ENCODE data around the gene RAB9A. TPM values are rescaled to one million over a fixed set of nuclear protein-coding genes. Genes with fewer than 3 reads are reported as not detected.

The RAB9A gene
- total RNA-seq, 1 experiment from 2014 or later, result 15.3 TPM

GRCh38 chrX:13748486-13748885 lies 59.6 kb downstream of the RAB9A start:
- Histone ChIP-seq H3K36me3 (ENCODE audit: control insufficient read depth, insufficient read depth, low read length) (no peaks in the 10 kb centered on the region; the same call in 1 of the 2 replicates), H3K27me3 (ENCODE audit: control insufficient read depth, insufficient read depth, low read length) (no peaks in the 10 kb centered on the region), H3K4me1 (ENCODE audit: control insufficient read depth, insufficient read depth, low read length) (no peaks in the 10 kb centered on the region), H3K9me3 (ENCODE audit: control insufficient read depth, insufficient read depth, low read depth, low read length) (no peaks in the 10 kb centered on the region), H3K4me3 (ENCODE audit: low read depth in 2 of 2, low read length in 2 of 2) (no peak overlapping the region), H3K27ac (ENCODE audit: low read length) (no peak overlapping the region)
- ATAC-seq, result no peak
- intact Hi-C loops (cut with micrococcal nuclease; ENCODE audit: unreplicated experiment) (loop anchor here (5.0 kb wide), 1 partner anchor 91 kb away; no protein-coding TSS in a partner anchor), in situ Hi-C loops (cut with HindIII; ENCODE audit: low pct_unique_long_range_greater_than_20kb, low sequenced_read_pairs) (no loop called here)
- ChIA-PET CTCF (no interaction called here), POLR2A (no interaction called here)
- DNase-seq (ENCODE audit: low read depth, low spot score), result no peak
- TF ChIP-seq CTCF (IDR thresholded peaks at IDR 0.05) (no peak), SIN3A (IDR thresholded peaks at IDR 0.05; ENCODE audit: borderline replicate concordance, insufficient read depth, low read depth, low read length) (no peak)
- no TSS peak for BruUV-seq (replicated peaks)

GRCh38 chrX:13750204-13750603 lies 61.3 kb downstream of the RAB9A start:
- intact Hi-C loops (cut with micrococcal nuclease; ENCODE audit: unreplicated experiment) (loop anchor here (5.0 kb wide), 1 partner anchor 282 kb away; no protein-coding TSS in a partner anchor), in situ Hi-C loops (cut with HindIII; ENCODE audit: low pct_unique_long_range_greater_than_20kb, low sequenced_read_pairs) (no loop called here)
- no TSS peak for BruUV-seq (replicated peaks)
- POLR2A ChIA-PET, result no interaction called here
- no peak overlapping the region for H3K27ac ChIP-seq (ENCODE audit: low read length)
- no peak overlapping the region for H3K4me3 ChIP-seq (ENCODE audit: low read depth in 2 of 2, low read length in 2 of 2)
- no peaks in the 10 kb centered on the region; the same call in 1 of the 2 replicates for H3K36me3 ChIP-seq (ENCODE audit: control insufficient read depth, insufficient read depth, low read length)
- no peaks in the 10 kb centered on the region for H3K4me1 ChIP-seq (ENCODE audit: control insufficient read depth, insufficient read depth, low read length)
- CTCF ChIA-PET, result interaction anchor here (0.7 kb wide), 1 partner anchor 302 kb away, joined by 5 read pairs; no protein-coding TSS in a partner anchor
- no peak for DNase-seq (ENCODE audit: low read depth, low spot score)
- H3K27me3 ChIP-seq (ENCODE audit: control insufficient read depth, insufficient read depth, low read length), result no peaks in the 10 kb centered on the region
- no peaks in the 10 kb centered on the region for H3K9me3 ChIP-seq (ENCODE audit: control insufficient read depth, insufficient read depth, low read depth, low read length)
- peak; percentile 58; the same call in 1 of the 2 replicates for ATAC-seq
- no peak for TF ChIP-seq TCF7L2 (IDR thresholded peaks at IDR 0.05; ENCODE audit: low read depth, low read length)
- peak; percentile 63 for TF ChIP-seq CTCF (IDR thresholded peaks at IDR 0.05)

GRCh38 chrX:13750812-13751211 lies 61.9 kb downstream of the RAB9A start:
- BruUV-seq (replicated peaks), result no TSS peak
- ChIA-PET POLR2A (no interaction called here), CTCF (no interaction called here)
- in situ Hi-C loops (cut with HindIII; ENCODE audit: low pct_unique_long_range_greater_than_20kb, low sequenced_read_pairs), result no loop called here
- Histone ChIP-seq H3K4me1 (ENCODE audit: control insufficient read depth, insufficient read depth, low read length) (no peaks in the 10 kb centered on the region), H3K36me3 (ENCODE audit: control insufficient read depth, insufficient read depth, low read length) (no peaks in the 10 kb centered on the region; the same call in 1 of the 2 replicates), H3K27ac (ENCODE audit: low read length) (no peak overlapping the region), H3K4me3 (ENCODE audit: low read depth in 2 of 2, low read length in 2 of 2) (no peak overlapping the region), H3K9me3 (ENCODE audit: control insufficient read depth, insufficient read depth, low read depth, low read length) (no peaks in the 10 kb centered on the region), H3K27me3 (ENCODE audit: control insufficient read depth, insufficient read depth, low read length) (no peaks in the 10 kb centered on the region)
- DNase-seq (ENCODE audit: low read depth, low spot score) (no peak), ATAC-seq (no peak)
- intact Hi-C loops (cut with micrococcal nuclease; ENCODE audit: unreplicated experiment), result loop anchor here (5.0 kb wide), 1 partner anchor 281 kb away; no protein-coding TSS in a partner anchor
- no peak for TF ChIP-seq POLR2AphosphoS5 (IDR thresholded peaks at IDR 0.05; ENCODE audit: low read depth, low read length)

DNA sequence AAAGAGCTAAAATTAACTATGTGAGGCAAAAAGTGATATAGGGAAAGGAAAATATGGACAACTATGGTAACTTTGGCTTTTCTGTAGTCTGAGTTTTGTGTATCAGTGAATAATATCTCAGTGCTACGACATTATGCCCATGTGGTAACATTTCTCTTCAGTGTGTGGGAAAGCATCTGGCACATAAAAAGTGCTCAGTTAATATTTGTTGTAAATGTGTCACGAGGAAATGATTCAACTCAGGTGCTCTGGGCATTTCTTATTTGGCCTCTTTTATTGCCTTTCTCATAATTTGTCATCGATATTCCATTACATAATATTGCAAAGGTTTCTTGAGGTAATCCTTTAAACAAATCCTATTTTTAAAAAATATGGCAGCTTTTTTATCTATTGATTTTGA lies 63.2 kb downstream of the RAB9A start:
- ATAC-seq, result no peak
- BruUV-seq (replicated peaks), result no TSS peak
- H3K36me3 ChIP-seq (ENCODE audit: control insufficient read depth, insufficient read depth, low read length), result no peaks in the 10 kb centered on the region; the same call in 1 of the 2 replicates
- H3K27me3 ChIP-seq (ENCODE audit: control insufficient read depth, insufficient read depth, low read length), result no peaks in the 10 kb centered on the region
- H3K4me1 ChIP-seq (ENCODE audit: control insufficient read depth, insufficient read depth, low read length), result no peaks in the 10 kb centered on the region
- no peaks in the 10 kb centered on the region for H3K9me3 ChIP-seq (ENCODE audit: control insufficient read depth, insufficient read depth, low read depth, low read length)
- intact Hi-C loops (cut with micrococcal nuclease; ENCODE audit: unreplicated experiment) (loop anchor here (5.0 kb wide), 1 partner anchor 280 kb away; no protein-coding TSS in a partner anchor), in situ Hi-C loops (cut with HindIII; ENCODE audit: low pct_unique_long_range_greater_than_20kb, low sequenced_read_pairs) (no loop called here)
- no peak for TF ChIP-seq TCF7L2 (IDR thresholded peaks at IDR 0.05; ENCODE audit: low read depth, low read length)
- TF ChIP-seq SIN3A (IDR thresholded peaks at IDR 0.05; ENCODE audit: borderline replicate concordance, insufficient read depth, low read depth, low read length), result no peak
- TF ChIP-seq POLR2AphosphoS5 (IDR thresholded peaks at IDR 0.05; ENCODE audit: low read depth, low read length), result no peak
- TF ChIP-seq CTCF (IDR thresholded peaks at IDR 0.05), result no peak
- TF ChIP-seq REST (IDR thresholded peaks at IDR 0.05; ENCODE audit: insufficient read depth in 1 of 2, low read depth in 2 of 2, low read length in 1 of 2), result no peak
- POLR2A ChIA-PET, result no interaction called here
- H3K27ac ChIP-seq (ENCODE audit: low read length), result no peak overlapping the region
- no peak overlapping the region for H3K4me3 ChIP-seq (ENCODE audit: low read depth in 2 of 2, low read length in 2 of 2)
- CTCF ChIA-PET, result no interaction called here
- DNase-seq (ENCODE audit: low read depth, low spot score), result no peak
